Spleen (tissue), 7 donors: Measurements from ENCODE around the gene SRCAP.

Experiments used
- POLR2A ChIP-seq, 3 donors: fragments of 450-650 bp; IDR thresholded peaks; one replicate each; pipeline ENCODE4 v1.5.1; 2017; ENCODE audit warnings: antibody characterized with exemption in 3 of 3, mild to moderate bottlenecking in 1 of 3
- TF ChIP-seq, protein P1 (sequence below), 11 experiments: fragments of 200-600 bp in 7 of 11; fragments of 450-650 bp in 4 of 11; sonication (generic) in 4 of 11; IDR thresholded peaks in 8 of 11; conservative IDR thresholded peaks in 3 of 11; 1 replicate in 7 of 11; 2 replicates in 4 of 11; pipeline versions ENCODE4 v1.4.0 to v1.8.0; 2016 to 2021; ENCODE audit warnings: antibody characterized with exemption in 11 of 11, inconsistent platforms in 4 of 11, mild to moderate bottlenecking in 1 of 11
- donor health status: DM: no; HTN: no; CAD: no; lungs with moderate emphysema.
- donor health status: DM: no; HTN: no; CAD: no.
- donor health status: DM: no; HTN: no; CAD: no.

GRCh38 chr16:30743716-30744115, 44.7 kb downstream of the SRCAP start:
- TF ChIP-seq, protein P1, sequence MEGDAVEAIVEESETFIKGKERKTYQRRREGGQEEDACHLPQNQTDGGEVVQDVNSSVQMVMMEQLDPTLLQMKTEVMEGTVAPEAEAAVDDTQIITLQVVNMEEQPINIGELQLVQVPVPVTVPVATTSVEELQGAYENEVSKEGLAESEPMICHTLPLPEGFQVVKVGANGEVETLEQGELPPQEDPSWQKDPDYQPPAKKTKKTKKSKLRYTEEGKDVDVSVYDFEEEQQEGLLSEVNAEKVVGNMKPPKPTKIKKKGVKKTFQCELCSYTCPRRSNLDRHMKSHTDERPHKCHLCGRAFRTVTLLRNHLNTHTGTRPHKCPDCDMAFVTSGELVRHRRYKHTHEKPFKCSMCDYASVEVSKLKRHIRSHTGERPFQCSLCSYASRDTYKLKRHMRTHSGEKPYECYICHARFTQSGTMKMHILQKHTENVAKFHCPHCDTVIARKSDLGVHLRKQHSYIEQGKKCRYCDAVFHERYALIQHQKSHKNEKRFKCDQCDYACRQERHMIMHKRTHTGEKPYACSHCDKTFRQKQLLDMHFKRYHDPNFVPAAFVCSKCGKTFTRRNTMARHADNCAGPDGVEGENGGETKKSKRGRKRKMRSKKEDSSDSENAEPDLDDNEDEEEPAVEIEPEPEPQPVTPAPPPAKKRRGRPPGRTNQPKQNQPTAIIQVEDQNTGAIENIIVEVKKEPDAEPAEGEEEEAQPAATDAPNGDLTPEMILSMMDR (IDR thresholded peaks at IDR 0.05 in 8 of 11, conservative IDR thresholded peaks at IDR 0.05 in 3 of 11): no peak
- TF ChIP-seq POLR2A (IDR thresholded peaks at IDR 0.05): no peak
